Measurements from ENCODE around the gene CPED1. TPM values are rescaled to one million over a fixed set of nuclear protein-coding genes. Genes with fewer than 3 reads are reported as not detected.

The CPED1 gene
- total RNA-seq, 1 donor from 2014 or later: 27.3 TPM

DNA sequence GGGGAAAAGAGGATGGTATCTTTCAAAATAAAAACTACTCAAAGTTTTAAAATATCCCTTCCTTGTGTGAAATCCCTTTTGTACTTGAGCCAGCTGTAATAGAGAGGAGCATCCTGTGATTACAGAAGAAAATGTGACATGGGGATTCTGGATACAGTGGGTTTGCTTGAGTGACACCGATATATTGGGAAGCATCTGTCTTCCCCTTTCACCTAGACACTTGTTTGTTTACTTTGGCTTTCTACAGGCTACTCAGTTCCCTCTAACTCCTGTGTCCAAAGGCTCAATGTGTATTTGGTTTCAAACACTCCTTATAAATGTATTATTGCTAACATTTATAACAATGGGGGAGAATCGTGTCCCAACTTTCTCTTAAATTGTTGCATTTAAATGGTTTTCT lies 24.4 kb downstream of the CPED1 start:
- H3K4me3 ChIP-seq: no peak overlapping the region
- intact Hi-C loops (cut with DNase I): no loop called here
- H3K36me3 ChIP-seq: no peaks in the 10 kb centered on the region
- H3K9me3 ChIP-seq: no peaks in the 10 kb centered on the region
- no peak overlapping the region for H3K27ac ChIP-seq
- H3K4me1 ChIP-seq: peaks cover 20% of the 10 kb centered on the region
- no peak for TF ChIP-seq POLR2A (IDR thresholded peaks at IDR 0.05)
- TF ChIP-seq, protein P1, sequence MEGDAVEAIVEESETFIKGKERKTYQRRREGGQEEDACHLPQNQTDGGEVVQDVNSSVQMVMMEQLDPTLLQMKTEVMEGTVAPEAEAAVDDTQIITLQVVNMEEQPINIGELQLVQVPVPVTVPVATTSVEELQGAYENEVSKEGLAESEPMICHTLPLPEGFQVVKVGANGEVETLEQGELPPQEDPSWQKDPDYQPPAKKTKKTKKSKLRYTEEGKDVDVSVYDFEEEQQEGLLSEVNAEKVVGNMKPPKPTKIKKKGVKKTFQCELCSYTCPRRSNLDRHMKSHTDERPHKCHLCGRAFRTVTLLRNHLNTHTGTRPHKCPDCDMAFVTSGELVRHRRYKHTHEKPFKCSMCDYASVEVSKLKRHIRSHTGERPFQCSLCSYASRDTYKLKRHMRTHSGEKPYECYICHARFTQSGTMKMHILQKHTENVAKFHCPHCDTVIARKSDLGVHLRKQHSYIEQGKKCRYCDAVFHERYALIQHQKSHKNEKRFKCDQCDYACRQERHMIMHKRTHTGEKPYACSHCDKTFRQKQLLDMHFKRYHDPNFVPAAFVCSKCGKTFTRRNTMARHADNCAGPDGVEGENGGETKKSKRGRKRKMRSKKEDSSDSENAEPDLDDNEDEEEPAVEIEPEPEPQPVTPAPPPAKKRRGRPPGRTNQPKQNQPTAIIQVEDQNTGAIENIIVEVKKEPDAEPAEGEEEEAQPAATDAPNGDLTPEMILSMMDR (IDR thresholded peaks at IDR 0.05): no peak
- TF ChIP-seq POLR2AphosphoS5 (IDR thresholded peaks at IDR 0.05; ENCODE audit: insufficient read depth in 1 of 2, low read depth in 1 of 2): no peak
- no peak for DNase-seq (ENCODE audit: extremely low spot score in 2 of 2)
- no peaks in the 10 kb centered on the region for H3K27me3 ChIP-seq

DNA sequence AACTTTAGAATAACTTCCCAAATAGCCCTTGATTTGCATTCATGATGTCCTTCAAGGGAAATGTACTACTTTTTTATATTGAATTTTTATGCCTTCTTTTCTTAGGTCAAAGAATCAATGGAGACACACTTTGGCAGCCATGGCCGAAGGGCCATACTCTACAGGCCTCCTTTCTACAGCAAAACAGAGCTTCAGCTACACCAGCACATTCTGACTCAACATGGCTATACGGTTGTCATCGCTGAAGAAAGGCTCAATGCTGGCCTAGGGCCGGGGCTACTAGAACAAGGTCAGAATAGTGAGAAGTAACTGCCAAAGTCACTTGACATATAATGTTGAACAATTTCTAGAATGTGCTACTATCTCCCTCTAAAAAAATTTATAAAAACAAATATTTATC lies 27.0 kb downstream of the CPED1 start:
- no peaks in the 10 kb centered on the region for H3K36me3 ChIP-seq
- no peaks in the 10 kb centered on the region for H3K27me3 ChIP-seq
- peaks cover 35% of the 10 kb centered on the region for H3K4me1 ChIP-seq
- no peak for DNase-seq (ENCODE audit: extremely low spot score in 2 of 2)
- no peak overlapping the region for H3K4me3 ChIP-seq
- intact Hi-C loops (cut with DNase I): no loop called here
- no peaks in the 10 kb centered on the region for H3K9me3 ChIP-seq
- H3K27ac ChIP-seq: no peak overlapping the region
- TF ChIP-seq, protein P1 (IDR thresholded peaks at IDR 0.05): no peak
- no peak for TF ChIP-seq POLR2A (IDR thresholded peaks at IDR 0.05)
- no peak for TF ChIP-seq POLR2AphosphoS5 (IDR thresholded peaks at IDR 0.05; ENCODE audit: insufficient read depth in 1 of 2, low read depth in 1 of 2)

DNA sequence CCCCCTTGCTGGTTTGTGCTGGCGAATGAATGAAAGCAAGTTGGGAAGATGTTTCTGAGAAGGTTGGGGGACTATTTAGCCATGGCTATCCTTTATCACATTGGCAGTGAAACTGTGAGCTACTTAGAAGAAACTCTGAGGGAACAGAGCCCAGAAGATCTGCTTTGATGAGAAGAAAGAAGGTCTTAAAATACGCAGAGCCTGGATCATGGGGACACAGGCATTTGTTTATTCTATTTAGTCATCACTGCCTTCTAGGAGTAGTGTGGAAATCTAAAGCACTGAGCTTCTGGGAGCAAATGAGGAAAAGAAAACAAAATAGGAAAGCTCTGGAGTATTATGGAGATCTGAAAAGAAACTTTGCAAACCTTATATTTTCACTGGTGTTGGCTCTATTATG lies 28.5 kb downstream of the CPED1 start:
- Histone ChIP-seq H3K4me1 (peaks cover 35% of the 10 kb centered on the region), H3K4me3 (no peak overlapping the region), H3K27ac (peak overlapping the region; percentile 24), H3K36me3 (no peaks in the 10 kb centered on the region), H3K27me3 (no peaks in the 10 kb centered on the region), H3K9me3 (no peaks in the 10 kb centered on the region)
- intact Hi-C loops (cut with DNase I): no loop called here
- TF ChIP-seq, protein P1 (IDR thresholded peaks at IDR 0.05): no peak
- TF ChIP-seq POLR2AphosphoS5 (IDR thresholded peaks at IDR 0.05; ENCODE audit: insufficient read depth in 1 of 2, low read depth in 1 of 2): peak in 1 of 2 donors; percentile 53
- DNase-seq (ENCODE audit: extremely low spot score in 2 of 2): no peak

DNA sequence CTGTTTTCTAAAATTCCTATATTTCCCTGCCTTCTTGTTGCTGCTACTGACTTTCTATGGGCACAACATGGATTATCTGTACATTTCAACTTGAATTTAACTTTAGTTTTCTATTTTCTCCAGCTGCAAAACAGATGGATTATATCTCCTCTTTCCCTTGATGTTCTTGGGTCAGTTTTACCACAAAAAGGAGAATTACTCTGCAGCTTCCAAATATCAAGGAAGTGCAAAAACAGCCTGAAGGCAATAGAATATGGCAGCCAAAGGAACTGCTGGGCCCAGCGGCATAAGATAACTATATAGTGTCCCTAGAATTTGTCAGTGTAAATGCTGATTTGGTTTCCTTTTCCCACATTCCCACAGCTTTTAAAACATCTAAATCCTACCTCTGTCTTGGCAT lies 29.1 kb downstream of the CPED1 start:
- no peaks in the 10 kb centered on the region for H3K9me3 ChIP-seq
- no peak for TF ChIP-seq POLR2AphosphoS5 (IDR thresholded peaks at IDR 0.05; ENCODE audit: insufficient read depth in 1 of 2, low read depth in 1 of 2)
- no peak for TF ChIP-seq POLR2A (IDR thresholded peaks at IDR 0.05)
- TF ChIP-seq, protein P1 (IDR thresholded peaks at IDR 0.05): no peak
- intact Hi-C loops (cut with DNase I): no loop called here
- H3K27ac ChIP-seq: peak overlapping the region; percentile 2
- peaks cover 29% of the 10 kb centered on the region for H3K4me1 ChIP-seq
- no peak overlapping the region for H3K4me3 ChIP-seq
- no peaks in the 10 kb centered on the region for H3K36me3 ChIP-seq
- no peak for DNase-seq (ENCODE audit: extremely low spot score in 2 of 2)
- H3K27me3 ChIP-seq: no peaks in the 10 kb centered on the region

DNA sequence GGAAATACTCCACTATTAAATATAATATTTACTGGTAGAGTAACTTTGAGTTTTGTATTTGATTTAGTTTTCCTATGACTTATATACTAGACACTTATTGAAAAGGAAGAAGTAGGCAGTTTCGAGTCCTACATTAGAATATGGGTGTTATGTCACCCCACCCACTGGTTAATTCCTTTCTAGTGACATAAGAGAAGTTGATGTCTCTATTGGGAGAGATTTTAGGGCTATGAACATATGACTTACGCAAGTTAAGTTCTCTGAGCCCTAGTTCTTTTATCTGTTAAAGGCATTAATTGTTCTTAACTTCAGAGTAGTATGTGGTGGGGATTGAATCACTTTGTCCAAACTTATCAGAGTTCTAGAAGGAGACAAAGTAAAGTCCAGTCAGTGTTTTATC lies 30.5 kb downstream of the CPED1 start:
- intact Hi-C loops (cut with DNase I): no loop called here
- H3K36me3 ChIP-seq: no peaks in the 10 kb centered on the region
- H3K4me1 ChIP-seq: peaks cover 38% of the 10 kb centered on the region
- no peak overlapping the region for H3K4me3 ChIP-seq
- TF ChIP-seq POLR2AphosphoS5 (IDR thresholded peaks at IDR 0.05; ENCODE audit: insufficient read depth in 1 of 2, low read depth in 1 of 2) (no peak), POLR2A (IDR thresholded peaks at IDR 0.05) (no peak)
- TF ChIP-seq, protein P1 (IDR thresholded peaks at IDR 0.05): no peak
- no peak for DNase-seq (ENCODE audit: extremely low spot score in 2 of 2)
- H3K27ac ChIP-seq: peak overlapping the region; percentile 25
- H3K27me3 ChIP-seq: no peaks in the 10 kb centered on the region
- no peaks in the 10 kb centered on the region for H3K9me3 ChIP-seq

Data from vagina (tissue), 2 donors.